Cardiac septum (tissue), 1 donor: ENCODE results near the gene MTA1. TPM values are rescaled to one million over a fixed set of nuclear protein-coding genes. Genes with fewer than 3 reads are reported as not detected.

Experiments used
- DNase-seq: peaks from one replicate; pipeline ENCODE4 v3.0.0-alpha.2; 2020; ENCODE audit warnings: low spot score
- intact Hi-C: fragments of 100-400 bp; cut with DNase I; formaldehyde crosslinking; loops from one replicate; pipeline ENCODE4 v1.14.0; 2022
- total RNA-seq: library from RNA; stranded (reverse); fragmentation: NEBNext Ultra II Directional; extraction: Animal tissue kit (Norgen Biotek cat#: 25700); gene quantifications from one replicate; pipeline ENCODE4 v1.2.1, GENCODE V29; 2021
- donor health status: DM: no; HTN: no; CAD: no.

MTA1 gene
- total RNA-seq, 1 donor from 2014 or later, result 140 TPM

- no peak for DNase-seq
- intact Hi-C loops, result no loop called here
Observed at GRCh38 chr14:105498430-105499255, 79.0 kb downstream of the MTA1 start.

- intact Hi-C loops, result no loop called here
- no peak for DNase-seq
Observed at GRCh38 chr14:105499256-105500035, 79.8 kb downstream of the MTA1 start.

GRCh38 chr14:105500036-105500725 is 80.6 kb downstream of the MTA1 start:
- no peak for DNase-seq

GRCh38 chr14:105500726-105501101 is 81.1 kb downstream of the MTA1 start:
- intact Hi-C loops, result no loop called here
- no peak for DNase-seq

More at GRCh38 chr14:105500036-105500725, 80.6 kb downstream of the MTA1 start:
- intact Hi-C loops, result no loop called here

- intact Hi-C loops, result no loop called here
- DNase-seq, result no peak
Observed at GRCh38 chr14:105501504-105502291, 82.1 kb downstream of the MTA1 start.

GRCh38 chr14:105502446-105503295 is 83.0 kb downstream of the MTA1 start:
- DNase-seq, result no peak
- intact Hi-C loops, result no loop called here

- intact Hi-C loops, result no loop called here
- no peak for DNase-seq
Observed at GRCh38 chr14:105503296-105503640, 83.6 kb downstream of the MTA1 start.

GRCh38 chr14:105503935-105504692 is 84.5 kb downstream of the MTA1 start:
- intact Hi-C loops, result no loop called here
- DNase-seq, result no peak

- intact Hi-C loops, result no loop called here
- DNase-seq, result no peak
Observed at GRCh38 chr14:105505101-105505500, 85.5 kb downstream of the MTA1 start.

- intact Hi-C loops, result no loop called here
- DNase-seq, result no peak
Observed at GRCh38 chr14:105507247-105507646, 87.6 kb downstream of the MTA1 start.

GRCh38 chr14:105508069-105508468 is 88.4 kb downstream of the MTA1 start:
- intact Hi-C loops, result no loop called here
- DNase-seq, result no peak

GRCh38 chr14:105508601-105509000 is 89.0 kb downstream of the MTA1 start:
- DNase-seq, result no peak

GRCh38 chr14:105517096-105517495 is 97.5 kb downstream of the MTA1 start:
- no peak for DNase-seq
- intact Hi-C loops, result no loop called here

More at GRCh38 chr14:105508601-105509000, 89.0 kb downstream of the MTA1 start:
- intact Hi-C loops, result no loop called here

- no peak for DNase-seq
- intact Hi-C loops, result no loop called here
Observed at GRCh38 chr14:105519946-105520698, 100.5 kb downstream of the MTA1 start.
